GM12865 (cell line): ENCODE results near the gene SH3BP1.

Source experiments
- DNase-seq: peaks from one replicate; pipeline ENCODE4 v3.0.0; 2010; ENCODE audit warnings: low read depth
- H3K4me3 ChIP-seq: 2 replicates; pipeline ENCODE4 v1.5.1; 2011; ENCODE audit warnings: mild to moderate bottlenecking, low read depth, low read length, control low read depth
- TF ChIP-seq, protein P1 (sequence below): IDR thresholded peaks from 2 replicates; pipeline ENCODE4 v1.5.1; 2011; ENCODE audit warnings: low read length, control low read depth, low read depth, inconsistent platforms; ENCODE audit not compliant: insufficient read depth; ENCODE audit errors: missing control alignments

Gene SH3BP1

DNA sequence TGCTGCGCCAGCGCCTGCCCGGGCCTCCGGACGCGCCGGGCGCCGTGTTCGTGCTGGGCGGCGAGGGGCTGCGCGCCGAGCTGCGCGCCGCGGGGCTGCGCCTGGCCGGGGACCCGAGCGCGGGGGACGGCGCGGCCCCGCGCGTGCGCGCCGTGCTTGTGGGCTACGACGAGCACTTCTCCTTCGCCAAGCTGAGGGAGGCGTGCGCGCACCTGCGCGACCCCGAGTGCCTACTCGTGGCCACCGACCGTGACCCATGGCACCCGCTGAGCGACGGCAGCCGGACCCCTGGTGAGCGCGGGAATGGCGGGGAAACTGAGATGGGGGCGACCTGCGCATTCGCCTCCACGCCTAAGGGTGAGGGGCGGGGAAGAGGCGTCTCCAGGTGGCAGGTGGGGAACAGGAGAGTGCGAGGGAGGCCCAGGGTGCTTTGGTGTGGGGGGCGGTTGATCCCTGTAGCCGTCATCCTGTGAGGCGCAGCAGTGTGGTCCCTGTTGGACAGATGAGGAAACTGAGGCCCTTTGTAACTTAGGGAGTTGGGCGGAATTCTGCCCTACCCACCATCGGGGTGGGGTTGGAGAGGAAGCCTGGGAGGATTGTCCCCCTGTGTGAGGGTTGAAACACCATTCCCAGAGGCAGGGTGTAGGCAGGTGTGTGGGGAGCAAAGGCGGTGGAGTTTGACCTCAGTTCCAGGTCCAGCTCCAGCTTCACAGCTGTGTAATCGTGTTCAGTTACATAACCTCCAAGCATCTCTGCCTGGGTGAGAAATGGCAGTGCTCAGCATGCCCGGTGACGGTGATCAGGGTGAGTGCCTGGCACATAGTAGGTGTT, 19.8 kb downstream of the SH3BP1 start:
- H3K4me3 ChIP-seq: peak overlapping the region; percentile 90
- peak; percentile 56 for DNase-seq
- TF ChIP-seq, protein P1, sequence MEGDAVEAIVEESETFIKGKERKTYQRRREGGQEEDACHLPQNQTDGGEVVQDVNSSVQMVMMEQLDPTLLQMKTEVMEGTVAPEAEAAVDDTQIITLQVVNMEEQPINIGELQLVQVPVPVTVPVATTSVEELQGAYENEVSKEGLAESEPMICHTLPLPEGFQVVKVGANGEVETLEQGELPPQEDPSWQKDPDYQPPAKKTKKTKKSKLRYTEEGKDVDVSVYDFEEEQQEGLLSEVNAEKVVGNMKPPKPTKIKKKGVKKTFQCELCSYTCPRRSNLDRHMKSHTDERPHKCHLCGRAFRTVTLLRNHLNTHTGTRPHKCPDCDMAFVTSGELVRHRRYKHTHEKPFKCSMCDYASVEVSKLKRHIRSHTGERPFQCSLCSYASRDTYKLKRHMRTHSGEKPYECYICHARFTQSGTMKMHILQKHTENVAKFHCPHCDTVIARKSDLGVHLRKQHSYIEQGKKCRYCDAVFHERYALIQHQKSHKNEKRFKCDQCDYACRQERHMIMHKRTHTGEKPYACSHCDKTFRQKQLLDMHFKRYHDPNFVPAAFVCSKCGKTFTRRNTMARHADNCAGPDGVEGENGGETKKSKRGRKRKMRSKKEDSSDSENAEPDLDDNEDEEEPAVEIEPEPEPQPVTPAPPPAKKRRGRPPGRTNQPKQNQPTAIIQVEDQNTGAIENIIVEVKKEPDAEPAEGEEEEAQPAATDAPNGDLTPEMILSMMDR: no peak

GRCh38 chr22:37659897-37660708, 20.6 kb downstream of the SH3BP1 start:
- no peak for DNase-seq
- TF ChIP-seq, protein P1: no peak
- H3K4me3 ChIP-seq: peak overlapping the region; percentile 90

- TF ChIP-seq, protein P1: no peak
- no peak for DNase-seq
- H3K4me3 ChIP-seq: peak overlapping the region; percentile 90
These were observed 21.2 kb downstream of the SH3BP1 start for GRCh38 chr22:37660709-37661045.

DNA sequence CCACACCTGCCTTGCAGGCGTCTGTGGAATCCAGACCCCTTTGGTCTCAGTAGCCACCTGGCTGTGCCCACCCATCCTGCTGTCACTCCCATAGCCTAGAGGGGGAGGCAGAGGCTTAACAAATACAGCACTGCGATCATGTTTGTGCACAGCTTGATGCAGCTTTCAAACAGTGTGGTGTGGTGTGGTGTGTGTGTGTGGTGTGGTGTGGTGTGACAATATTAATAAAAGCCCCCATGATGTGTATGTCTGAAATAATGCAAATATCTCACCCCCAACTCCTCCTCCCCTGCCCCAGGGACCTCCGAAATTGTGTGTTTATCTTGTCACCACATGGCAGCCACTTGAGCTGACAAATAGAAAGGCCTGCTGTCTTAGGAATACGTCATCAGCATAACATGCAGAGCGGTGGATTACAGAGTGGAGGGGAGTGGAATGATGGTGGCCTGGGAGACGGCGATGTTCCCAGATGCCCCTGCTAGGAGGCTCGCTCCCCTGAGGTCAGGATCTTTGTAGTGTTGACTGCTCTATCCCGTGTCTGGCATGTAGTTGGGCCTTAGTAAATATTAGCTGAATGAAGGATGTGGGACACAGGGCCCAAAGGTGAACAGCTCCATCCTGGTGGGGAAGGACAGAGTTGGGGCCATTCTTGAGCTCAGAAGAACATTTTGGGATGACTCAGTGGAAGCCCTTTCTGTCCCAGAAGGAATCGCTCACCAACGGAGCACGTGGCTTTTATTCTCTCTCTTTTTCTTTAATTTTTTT, 21.9 kb downstream of the SH3BP1 start:
- peak; percentile 50 for DNase-seq
- peak overlapping the region; percentile 90 for H3K4me3 ChIP-seq

DNA sequence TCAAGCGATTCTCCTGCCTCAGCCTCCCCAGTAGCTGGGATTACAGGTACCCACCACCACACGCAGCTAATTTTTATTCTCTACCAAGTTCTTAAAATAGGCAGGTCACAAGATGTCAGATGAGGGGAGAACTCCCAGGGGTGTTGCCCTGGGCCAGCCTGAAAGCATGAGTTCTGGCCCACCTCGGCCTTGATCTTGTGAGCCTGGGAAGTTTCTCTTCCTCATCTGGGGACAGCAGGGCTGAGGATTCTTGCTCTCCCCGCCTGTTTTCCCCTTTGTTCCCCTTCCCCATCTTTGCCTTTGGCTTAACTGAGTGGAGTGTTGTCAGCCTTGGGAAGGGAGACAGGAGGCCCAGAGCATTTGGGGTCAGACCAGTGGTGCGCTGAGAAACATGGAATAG, 22.6 kb downstream of the SH3BP1 start:
- no peak for DNase-seq
- TF ChIP-seq, protein P1: no peak
- no peak overlapping the region for H3K4me3 ChIP-seq

More for the DNA sequence above, 21.9 kb downstream of the SH3BP1 start:
- TF ChIP-seq, protein P1: peak; percentile 29

- TF ChIP-seq, protein P1: no peak
- H3K4me3 ChIP-seq: no peak overlapping the region
- no peak for DNase-seq
These were observed 24.2 kb downstream of the SH3BP1 start for GRCh38 chr22:37663521-37664140.
